SJSA1 (cell line): ENCODE results near the gene CCDC50. TPM values are rescaled to one million over a fixed set of nuclear protein-coding genes. Genes with fewer than 3 reads are reported as not detected.

Experiments used
- DNase-seq, 2 experiments: peaks; one replicate each; pipeline ENCODE4 v3.0.0-alpha.2; 2015 to 2020; ENCODE audit warnings: low spot score in 2 of 2, low read depth in 1 of 2
- H3K27ac ChIP-seq: fragments of 250-450 bp; sonication (Bioruptor Pico); 2 replicates; pipeline ENCODE4 v1.5.1; 2020; ENCODE audit warnings: mild to moderate bottlenecking, moderate library complexity
- H3K27me3 ChIP-seq: fragments of 250-450 bp; sonication (Bioruptor Pico); replicated peaks from 2 replicates; pipeline ENCODE4 v1.5.1; 2020; ENCODE audit warnings: mild to moderate bottlenecking, moderate library complexity
- H3K36me3 ChIP-seq: fragments of 250-450 bp; sonication (Bioruptor Pico); 2 replicates; pipeline ENCODE4 v1.5.1; 2020; ENCODE audit warnings: mild to moderate bottlenecking
- H3K4me1 ChIP-seq: fragments of 250-450 bp; sonication (Bioruptor Pico); replicated peaks from 2 replicates; pipeline ENCODE4 v1.6.1; 2021; ENCODE audit warnings: mild to moderate bottlenecking
- H3K4me3 ChIP-seq: fragments of 250-450 bp; sonication (Bioruptor Pico); 2 replicates; pipeline ENCODE4 v1.5.1; 2020; ENCODE audit warnings: mild to moderate bottlenecking
- H3K9me3 ChIP-seq: fragments of 250-450 bp; sonication (Bioruptor Pico); replicated peaks from 2 replicates; pipeline ENCODE4 v1.5.1; 2020; ENCODE audit warnings: mild to moderate bottlenecking
- total RNA-seq: library from RNA; depleted of rRNA; stranded (reverse); fragments of >200 nt; shearing (Covaris generic); gene quantifications from 2 replicates; pipeline ENCODE4 v1.2.3, GENCODE V29; 2014

Gene CCDC50
- total RNA-seq, 1 experiment from 2014 or later, result 132 TPM

GRCh38 chr3:191362524-191363090, 33.4 kb downstream of the CCDC50 start:
- Histone ChIP-seq H3K4me1 (peaks cover 17% of the 10 kb centered on the region), H3K9me3 (no peaks in the 10 kb centered on the region), H3K27ac (no peak overlapping the region), H3K27me3 (no peaks in the 10 kb centered on the region), H3K36me3 (peaks cover 82% of the 10 kb centered on the region), H3K4me3 (no peak overlapping the region)
- no peak for DNase-seq

- H3K36me3 ChIP-seq, result peaks cover 76% of the 10 kb centered on the region
These were observed 34.0 kb downstream of the CCDC50 start for GRCh38 chr3:191363221-191363620.

GRCh38 chr3:191366675-191367074, 37.5 kb downstream of the CCDC50 start:
- H3K9me3 ChIP-seq, result no peaks in the 10 kb centered on the region
- no peaks in the 10 kb centered on the region for H3K27me3 ChIP-seq
- 0 out of 2 replicates have a peak overlapping the region, but pooled peaks have one; percentile 16 for H3K27ac ChIP-seq
- DNase-seq, result no peak
- peaks cover 6% of the 10 kb centered on the region for H3K4me1 ChIP-seq
- no peak overlapping the region for H3K4me3 ChIP-seq
- peaks cover 64% of the 10 kb centered on the region for H3K36me3 ChIP-seq

More at GRCh38 chr3:191363221-191363620, 34.0 kb downstream of the CCDC50 start:
- no peak overlapping the region for H3K27ac ChIP-seq
- no peaks in the 10 kb centered on the region for H3K9me3 ChIP-seq
- H3K4me1 ChIP-seq, result peaks cover 14% of the 10 kb centered on the region
- H3K4me3 ChIP-seq, result no peak overlapping the region
- H3K27me3 ChIP-seq, result no peaks in the 10 kb centered on the region
- DNase-seq, result no peak

GRCh38 chr3:191368755-191369615, 39.8 kb downstream of the CCDC50 start:
- DNase-seq, result no peak
- no peak overlapping the region for H3K27ac ChIP-seq

GRCh38 chr3:191369616-191370010, 40.4 kb downstream of the CCDC50 start:
- DNase-seq, result no peak
- Histone ChIP-seq H3K27me3 (no peaks in the 10 kb centered on the region), H3K27ac (no peak overlapping the region), H3K9me3 (no peaks in the 10 kb centered on the region), H3K36me3 (peaks cover 48% of the 10 kb centered on the region), H3K4me3 (no peak overlapping the region), H3K4me1 (peaks cover 6% of the 10 kb centered on the region)

More at GRCh38 chr3:191368755-191369615, 39.8 kb downstream of the CCDC50 start:
- Histone ChIP-seq H3K27me3 (no peaks in the 10 kb centered on the region), H3K36me3 (peaks cover 52% of the 10 kb centered on the region), H3K9me3 (no peaks in the 10 kb centered on the region), H3K4me1 (peaks cover 6% of the 10 kb centered on the region), H3K4me3 (no peak overlapping the region)

GRCh38 chr3:191372122-191372521, 42.9 kb downstream of the CCDC50 start:
- H3K27ac ChIP-seq, result no peak overlapping the region

GRCh38 chr3:191373327-191373726, 44.1 kb downstream of the CCDC50 start:
- Histone ChIP-seq H3K27me3 (no peaks in the 10 kb centered on the region), H3K4me1 (peaks cover 24% of the 10 kb centered on the region), H3K36me3 (peaks cover 43% of the 10 kb centered on the region), H3K4me3 (no peak overlapping the region), H3K27ac (no peak overlapping the region), H3K9me3 (no peaks in the 10 kb centered on the region)
- DNase-seq, result no peak

More at GRCh38 chr3:191372122-191372521, 42.9 kb downstream of the CCDC50 start:
- Histone ChIP-seq H3K9me3 (no peaks in the 10 kb centered on the region), H3K4me3 (no peak overlapping the region), H3K27me3 (no peaks in the 10 kb centered on the region), H3K36me3 (peaks cover 46% of the 10 kb centered on the region), H3K4me1 (peaks cover 11% of the 10 kb centered on the region)
- no peak for DNase-seq

- H3K27ac ChIP-seq, result peak overlapping the region; percentile 65
- DNase-seq, result peak; percentile 47 to 65
- peaks cover 24% of the 10 kb centered on the region for H3K4me1 ChIP-seq
- no peaks in the 10 kb centered on the region for H3K27me3 ChIP-seq
- no peak overlapping the region for H3K4me3 ChIP-seq
- no peaks in the 10 kb centered on the region for H3K9me3 ChIP-seq
- peaks cover 41% of the 10 kb centered on the region for H3K36me3 ChIP-seq
These were observed 47.4 kb downstream of the CCDC50 start for GRCh38 chr3:191376516-191377141.

- no peak for DNase-seq
- Histone ChIP-seq H3K36me3 (peaks cover 54% of the 10 kb centered on the region), H3K9me3 (no peaks in the 10 kb centered on the region), H3K27ac (no peak overlapping the region; the same call in 1 of the 2 replicates), H3K4me1 (peaks cover 30% of the 10 kb centered on the region), H3K4me3 (no peak overlapping the region), H3K27me3 (no peaks in the 10 kb centered on the region)
These were observed 49.1 kb downstream of the CCDC50 start for GRCh38 chr3:191378142-191378812.

- DNase-seq, result no peak
- Histone ChIP-seq H3K4me1 (peaks cover 30% of the 10 kb centered on the region), H3K27ac (no peak overlapping the region), H3K27me3 (no peaks in the 10 kb centered on the region), H3K9me3 (no peaks in the 10 kb centered on the region), H3K36me3 (peaks cover 54% of the 10 kb centered on the region), H3K4me3 (no peak overlapping the region)
These were observed 50.3 kb downstream of the CCDC50 start for GRCh38 chr3:191379446-191379845.

GRCh38 chr3:191380001-191380400, 50.8 kb downstream of the CCDC50 start:
- H3K9me3 ChIP-seq, result no peaks in the 10 kb centered on the region
- H3K4me1 ChIP-seq, result peaks cover 30% of the 10 kb centered on the region
- no peak overlapping the region for H3K4me3 ChIP-seq
- no peak for DNase-seq
- no peak overlapping the region for H3K27ac ChIP-seq
- H3K36me3 ChIP-seq, result peaks cover 55% of the 10 kb centered on the region
- no peaks in the 10 kb centered on the region for H3K27me3 ChIP-seq

- Histone ChIP-seq H3K36me3 (peaks cover 42% of the 10 kb centered on the region), H3K4me1 (peaks cover 27% of the 10 kb centered on the region), H3K4me3 (no peak overlapping the region), H3K9me3 (no peaks in the 10 kb centered on the region), H3K27me3 (no peaks in the 10 kb centered on the region), H3K27ac (no peak overlapping the region)
- no peak for DNase-seq
These were observed 52.1 kb downstream of the CCDC50 start for GRCh38 chr3:191381303-191381702.

GRCh38 chr3:191382661-191383060, 53.5 kb downstream of the CCDC50 start:
- H3K27ac ChIP-seq, result no peak overlapping the region
- peaks cover 13% of the 10 kb centered on the region for H3K4me1 ChIP-seq
- no peak overlapping the region for H3K4me3 ChIP-seq
- DNase-seq, result no peak
- H3K36me3 ChIP-seq, result peaks cover 42% of the 10 kb centered on the region
- no peaks in the 10 kb centered on the region for H3K27me3 ChIP-seq
- no peaks in the 10 kb centered on the region for H3K9me3 ChIP-seq
